Mucosa of rectum (tissue), 2 donors: ENCODE measurements around the gene FOXR1.

Experiments
- H3K27ac ChIP-seq, 2 donors: one replicate each; pipeline ENCODE4 v1.7.0; 2013; ENCODE audit warnings: inconsistent platforms in 2 of 2, low read depth in 2 of 2, low read length in 2 of 2
- H3K27me3 ChIP-seq, 2 donors: one replicate each; pipeline ENCODE4 v1.7.0; 2013; ENCODE audit warnings: low read length in 2 of 2; ENCODE audit not compliant: control insufficient read depth in 2 of 2, insufficient read depth in 2 of 2
- H3K36me3 ChIP-seq, 2 donors: one replicate each; pipeline ENCODE4 v1.7.0; 2013; ENCODE audit warnings: low read length in 2 of 2; ENCODE audit not compliant: control insufficient read depth in 2 of 2, insufficient read depth in 2 of 2
- H3K4me1 ChIP-seq, 2 donors: one replicate each; pipeline ENCODE4 v1.7.0; 2013; ENCODE audit warnings: low read length in 2 of 2, mild to moderate bottlenecking in 1 of 2; ENCODE audit not compliant: control insufficient read depth in 2 of 2, insufficient read depth in 2 of 2
- H3K4me3 ChIP-seq, 2 donors: one replicate each; pipeline ENCODE4 v1.7.0; 2013; ENCODE audit warnings: low read length in 2 of 2
- H3K9ac ChIP-seq, 2 donors: one replicate each; pipeline ENCODE4 v1.7.0; 2013; ENCODE audit warnings: low read length in 2 of 2, low read depth in 1 of 2, mild to moderate bottlenecking in 1 of 2
- H3K9me3 ChIP-seq, 2 donors: one replicate each; pipeline ENCODE4 v1.7.0; 2013; ENCODE audit warnings: low read length in 2 of 2; ENCODE audit not compliant: control insufficient read depth in 2 of 2
- donor health status: healthy.
- donor health status: Normal muscosa, but diverticular disease.

Gene FOXR1

GRCh38 chr11:118929501-118930093, 42.0 kb upstream of the FOXR1 start:
- Histone ChIP-seq H3K9ac (peak overlapping the region; percentile 90 to 91), H3K36me3 (no peaks in the 10 kb centered on the region), H3K4me3 (peak overlapping the region; percentile 85 to 88), H3K9me3 (no peaks in the 10 kb centered on the region), H3K27me3 (peaks cover 0 to 2% of the 10 kb centered on the region in 2 donors), H3K27ac (peak overlapping the region; percentile 98), H3K4me1 (peaks cover 22 to 38% of the 10 kb centered on the region in 2 donors)

- H3K4me3 ChIP-seq = peak overlapping the region; percentile 85 to 88
- peaks cover 0 to 2% of the 10 kb centered on the region in 2 donors for H3K27me3 ChIP-seq
- peak overlapping the region; percentile 90 to 91 for H3K9ac ChIP-seq
- H3K36me3 ChIP-seq = no peaks in the 10 kb centered on the region
- peak overlapping the region; percentile 98 for H3K27ac ChIP-seq
- peaks cover 22 to 33% of the 10 kb centered on the region in 2 donors for H3K4me1 ChIP-seq
- H3K9me3 ChIP-seq = no peaks in the 10 kb centered on the region
Measured at GRCh38 chr11:118930094-118930712, 41.4 kb upstream of the FOXR1 start.

GRCh38 chr11:118931571-118931970, 40.0 kb upstream of the FOXR1 start:
- no peak overlapping the region for H3K4me3 ChIP-seq
- H3K9ac ChIP-seq = no peak overlapping the region
- H3K27me3 ChIP-seq = peaks cover 0 to 3% of the 10 kb centered on the region in 2 donors
- H3K4me1 ChIP-seq = peaks cover 18 to 27% of the 10 kb centered on the region in 2 donors
- H3K9me3 ChIP-seq = no peaks in the 10 kb centered on the region
- no peaks in the 10 kb centered on the region for H3K36me3 ChIP-seq
- H3K27ac ChIP-seq = no peak overlapping the region

- H3K9ac ChIP-seq = no peak overlapping the region
- H3K27me3 ChIP-seq = peaks cover 0 to 4% of the 10 kb centered on the region in 2 donors
- no peaks in the 10 kb centered on the region for H3K36me3 ChIP-seq
- H3K4me3 ChIP-seq = no peak overlapping the region
- no peak overlapping the region for H3K27ac ChIP-seq
- H3K9me3 ChIP-seq = no peaks in the 10 kb centered on the region
- peaks cover 9 to 10% of the 10 kb centered on the region in 2 donors for H3K4me1 ChIP-seq
Measured at GRCh38 chr11:118933486-118933885, 38.1 kb upstream of the FOXR1 start.

GRCh38 chr11:118935376-118935775, 36.2 kb upstream of the FOXR1 start:
- H3K4me1 ChIP-seq = peaks cover 4 to 9% of the 10 kb centered on the region in 2 donors
- H3K9me3 ChIP-seq = no peaks in the 10 kb centered on the region
- H3K9ac ChIP-seq = no peak overlapping the region
- no peaks in the 10 kb centered on the region for H3K36me3 ChIP-seq
- no peak overlapping the region for H3K4me3 ChIP-seq
- no peak overlapping the region for H3K27ac ChIP-seq
- H3K27me3 ChIP-seq = peaks cover 0 to 4% of the 10 kb centered on the region in 2 donors

GRCh38 chr11:118938491-118939403, 32.8 kb upstream of the FOXR1 start:
- Histone ChIP-seq H3K27me3 (peaks cover 0 to 2% of the 10 kb centered on the region in 2 donors), H3K4me1 (peaks cover 0 to 2% of the 10 kb centered on the region in 2 donors), H3K36me3 (no peaks in the 10 kb centered on the region), H3K4me3 (no peak overlapping the region), H3K9me3 (no peaks in the 10 kb centered on the region), H3K27ac (no peak overlapping the region), H3K9ac (no peak overlapping the region)

- peaks cover 0 to 2% of the 10 kb centered on the region in 2 donors for H3K27me3 ChIP-seq
- H3K9ac ChIP-seq = no peak overlapping the region
- H3K4me1 ChIP-seq = peaks cover 0 to 2% of the 10 kb centered on the region in 2 donors
- no peaks in the 10 kb centered on the region for H3K9me3 ChIP-seq
- H3K36me3 ChIP-seq = no peaks in the 10 kb centered on the region
- no peak overlapping the region for H3K27ac ChIP-seq
- no peak overlapping the region for H3K4me3 ChIP-seq
Measured at GRCh38 chr11:118939404-118939915, 32.1 kb upstream of the FOXR1 start.

- Histone ChIP-seq H3K9ac (no peak overlapping the region), H3K27me3 (peaks cover 0 to 2% of the 10 kb centered on the region in 2 donors), H3K9me3 (no peaks in the 10 kb centered on the region), H3K36me3 (no peaks in the 10 kb centered on the region), H3K4me1 (peaks cover 0 to 2% of the 10 kb centered on the region in 2 donors), H3K4me3 (no peak overlapping the region), H3K27ac (no peak overlapping the region)
Measured at GRCh38 chr11:118939953-118940598, 31.5 kb upstream of the FOXR1 start.

GRCh38 chr11:118947091-118947490, 24.5 kb upstream of the FOXR1 start:
- Histone ChIP-seq H3K9ac (no peak overlapping the region), H3K4me3 (no peak overlapping the region), H3K27me3 (peaks cover 0 to 2% of the 10 kb centered on the region in 2 donors), H3K36me3 (no peaks in the 10 kb centered on the region), H3K9me3 (no peaks in the 10 kb centered on the region), H3K4me1 (no peaks in the 10 kb centered on the region), H3K27ac (no peak overlapping the region)
